ENCODE results near the gene POLR1H.
A peak's percentile ranks its signal among the peaks of the same experiment; 100 is the strongest.

Gene POLR1H

GRCh38 chr6:30055513-30055912 lies 5.6 kb upstream of the POLR1H start:
- no peak overlapping the region for H3K27ac ChIP-seq
- DNase-seq (ENCODE audit: low spot score) = no peak
- TF ChIP-seq CTCF (conservative IDR thresholded peaks at IDR 0.05; ENCODE audit: low read depth) = no peak
- CTCF ChIA-PET = interaction anchor here (0.6 kb wide), 1 partner anchor 207 kb away, joined by 4 read pairs; no protein-coding TSS in a partner anchor
- POLR2A ChIA-PET (ENCODE audit: low non-redundant PET) = interaction anchor here (0.6 kb wide), 1 partner anchor 179 kb away, joined by 3 read pairs; no protein-coding TSS in a partner anchor

DNA sequence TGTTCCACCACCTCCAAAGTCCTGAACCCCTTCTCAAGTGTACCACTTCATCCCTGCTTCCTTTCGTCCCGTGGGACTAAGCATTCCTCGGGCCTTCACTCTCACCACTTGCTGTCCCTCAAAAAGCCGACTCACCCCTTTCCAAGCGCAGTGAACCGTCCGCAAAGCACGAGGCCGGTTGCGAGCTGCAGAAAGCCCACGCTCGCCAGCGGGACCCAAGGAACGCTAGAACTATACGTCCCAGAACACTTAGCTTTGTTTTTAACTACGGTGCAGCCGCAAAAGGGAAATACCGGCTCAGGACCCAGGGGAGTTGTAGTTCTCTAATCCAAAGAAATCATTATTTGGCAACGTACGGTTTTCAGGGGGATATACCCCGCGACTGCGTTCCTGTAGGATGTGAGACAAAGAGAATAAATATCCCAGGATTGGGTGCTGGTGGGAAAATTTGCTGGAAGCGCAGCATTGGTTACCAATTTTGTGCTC lies 416 bp upstream of the POLR1H start:
- no peak for DNase-seq (ENCODE audit: low spot score)
- POLR2A ChIA-PET (ENCODE audit: low non-redundant PET) = interaction anchor here (2.7 kb wide), 1 partner anchor 41 kb away, joined by 9 read pairs; no protein-coding TSS in a partner anchor
- CTCF ChIA-PET = interaction anchor here (1.1 kb wide), 1 partner anchor 15 kb away, joined by 4 read pairs; no protein-coding TSS in a partner anchor
- TF ChIP-seq CTCF (conservative IDR thresholded peaks at IDR 0.05; ENCODE audit: low read depth) = no peak
- H3K27ac ChIP-seq = peak overlapping the region; percentile 92

DNA sequence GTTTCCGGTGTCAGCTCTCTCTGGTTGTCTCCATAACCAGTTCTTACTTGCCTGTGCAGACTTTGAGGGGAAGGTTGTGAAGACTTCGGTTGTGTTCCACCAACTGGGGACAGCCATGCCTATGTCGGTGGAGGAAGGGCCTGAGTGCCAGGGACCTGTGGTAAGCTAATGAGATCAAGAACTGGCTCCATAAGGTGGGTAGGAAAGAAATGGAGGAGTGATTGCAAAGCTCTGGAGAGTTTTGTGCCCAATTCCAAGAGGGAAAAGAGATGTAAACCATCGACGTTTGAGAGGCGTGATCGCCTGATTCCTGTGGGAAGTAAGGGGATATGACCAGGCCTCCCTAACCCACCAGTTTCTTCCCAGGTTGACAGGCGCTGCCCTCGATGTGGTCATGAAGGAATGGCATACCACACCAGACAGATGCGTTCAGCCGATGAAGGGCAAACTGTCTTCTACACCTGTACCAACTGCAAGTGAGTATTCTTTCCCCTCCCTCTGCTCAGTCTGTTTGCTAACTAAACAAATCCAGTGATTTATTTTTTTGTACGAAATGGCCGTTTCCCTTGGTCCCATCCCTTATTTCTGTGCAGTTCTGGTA lies 893 bp downstream of the POLR1H start:
- peak overlapping the region; percentile 92 for H3K27ac ChIP-seq
- ChIA-PET POLR2A (ENCODE audit: low non-redundant PET) (interaction anchor here (2.7 kb wide), 1 partner anchor 40 kb away, joined by 9 read pairs; no protein-coding TSS in a partner anchor), CTCF (interaction anchor here (0.6 to 1.6 kb wide), 2 partner anchors 9 to 41 kb away, joined by 4 to 5 read pairs; no protein-coding TSS in a partner anchor)
- no peak for DNase-seq (ENCODE audit: low spot score)
- no peak for TF ChIP-seq CTCF (conservative IDR thresholded peaks at IDR 0.05; ENCODE audit: low read depth)

GRCh38 chr6:30062471-30063178 lies 1.6 kb downstream of the POLR1H start:
- TF ChIP-seq CTCF (conservative IDR thresholded peaks at IDR 0.05; ENCODE audit: low read depth) = no peak
- H3K27ac ChIP-seq = peak overlapping the region; percentile 92
- DNase-seq (ENCODE audit: low spot score) = no peak
- POLR2A ChIA-PET (ENCODE audit: low non-redundant PET) = interaction anchor here (2.7 kb wide), 1 partner anchor 39 kb away, joined by 9 read pairs; no protein-coding TSS in a partner anchor
- CTCF ChIA-PET = interaction anchor here (0.6 to 1.6 kb wide), 3 partner anchors 41 to 170 kb away, joined by 3 to 5 read pairs (median 4); no protein-coding TSS in a partner anchor

DNA sequence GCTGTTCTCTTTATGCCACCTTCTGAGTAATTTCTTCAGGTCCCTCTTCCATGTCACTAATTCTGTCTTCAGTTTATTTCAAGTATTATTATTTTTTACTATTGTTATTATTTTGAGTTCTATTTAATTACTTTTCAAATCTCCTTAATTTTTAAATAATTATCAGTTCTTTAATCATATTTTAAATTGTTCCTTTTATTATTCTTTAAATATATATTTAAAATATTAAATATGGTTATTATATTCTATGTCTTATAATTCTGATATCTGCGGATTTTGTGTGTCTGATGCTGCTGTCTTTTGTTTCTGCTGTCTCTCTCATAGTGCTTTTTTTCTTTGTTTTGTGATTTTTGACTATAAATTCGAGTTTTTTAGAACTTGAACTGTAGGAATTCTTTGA lies 2.2 kb downstream of the POLR1H start:
- CTCF ChIA-PET = no interaction called here
- DNase-seq (ENCODE audit: low spot score) = no peak
- no peak for TF ChIP-seq CTCF (conservative IDR thresholded peaks at IDR 0.05; ENCODE audit: low read depth)
- no peak overlapping the region for H3K27ac ChIP-seq
- POLR2A ChIA-PET (ENCODE audit: low non-redundant PET) = no interaction called here

DNA sequence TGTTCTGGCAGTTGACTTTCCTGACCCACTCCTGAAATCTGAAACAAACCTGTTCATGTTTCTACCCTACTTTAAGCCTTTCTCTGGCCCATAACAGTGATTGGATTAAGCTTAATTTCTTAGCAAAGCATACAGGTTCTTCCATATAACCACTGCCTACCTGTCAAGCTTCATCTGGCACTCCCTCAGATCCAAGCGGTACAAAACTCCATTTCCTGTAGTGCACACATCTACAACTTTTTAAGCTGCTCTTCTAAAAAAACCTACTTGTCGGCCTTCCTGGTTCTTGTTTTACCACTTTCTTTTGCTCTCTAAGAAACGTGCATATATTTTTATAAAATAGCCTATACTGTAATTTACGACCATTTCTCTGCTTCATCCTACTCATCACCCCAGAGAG lies 5.0 kb downstream of the POLR1H start:
- no peak for TF ChIP-seq CTCF (conservative IDR thresholded peaks at IDR 0.05; ENCODE audit: low read depth)
- CTCF ChIA-PET = interaction anchor here (0.6 to 0.7 kb wide), 2 partner anchors 144 to 412 kb away, joined by 3 to 6 read pairs; no protein-coding TSS in a partner anchor
- DNase-seq (ENCODE audit: low spot score) = no peak
- POLR2A ChIA-PET (ENCODE audit: low non-redundant PET) = no interaction called here
- peak overlapping the region; percentile 80; the same call in 1 of the 2 replicates for H3K27ac ChIP-seq

Measured in RWPE1 (cell line).